Measurements from ENCODE around the gene DTX3. TPM values are rescaled to one million over a fixed set of nuclear protein-coding genes. Genes with fewer than 3 reads are reported as not detected.

DTX3 gene
- total and polyA plus RNA-seq, 2 of the 13 experiments (the other 11 are each of a cell fraction or from before 2014, with no cell fraction given) = 9.0 to 27.2 TPM

GRCh38 chr12:57583008-57583831 lies 21.4 kb upstream of the DTX3 start (continued):
- TF ChIP-seq, protein P1, sequence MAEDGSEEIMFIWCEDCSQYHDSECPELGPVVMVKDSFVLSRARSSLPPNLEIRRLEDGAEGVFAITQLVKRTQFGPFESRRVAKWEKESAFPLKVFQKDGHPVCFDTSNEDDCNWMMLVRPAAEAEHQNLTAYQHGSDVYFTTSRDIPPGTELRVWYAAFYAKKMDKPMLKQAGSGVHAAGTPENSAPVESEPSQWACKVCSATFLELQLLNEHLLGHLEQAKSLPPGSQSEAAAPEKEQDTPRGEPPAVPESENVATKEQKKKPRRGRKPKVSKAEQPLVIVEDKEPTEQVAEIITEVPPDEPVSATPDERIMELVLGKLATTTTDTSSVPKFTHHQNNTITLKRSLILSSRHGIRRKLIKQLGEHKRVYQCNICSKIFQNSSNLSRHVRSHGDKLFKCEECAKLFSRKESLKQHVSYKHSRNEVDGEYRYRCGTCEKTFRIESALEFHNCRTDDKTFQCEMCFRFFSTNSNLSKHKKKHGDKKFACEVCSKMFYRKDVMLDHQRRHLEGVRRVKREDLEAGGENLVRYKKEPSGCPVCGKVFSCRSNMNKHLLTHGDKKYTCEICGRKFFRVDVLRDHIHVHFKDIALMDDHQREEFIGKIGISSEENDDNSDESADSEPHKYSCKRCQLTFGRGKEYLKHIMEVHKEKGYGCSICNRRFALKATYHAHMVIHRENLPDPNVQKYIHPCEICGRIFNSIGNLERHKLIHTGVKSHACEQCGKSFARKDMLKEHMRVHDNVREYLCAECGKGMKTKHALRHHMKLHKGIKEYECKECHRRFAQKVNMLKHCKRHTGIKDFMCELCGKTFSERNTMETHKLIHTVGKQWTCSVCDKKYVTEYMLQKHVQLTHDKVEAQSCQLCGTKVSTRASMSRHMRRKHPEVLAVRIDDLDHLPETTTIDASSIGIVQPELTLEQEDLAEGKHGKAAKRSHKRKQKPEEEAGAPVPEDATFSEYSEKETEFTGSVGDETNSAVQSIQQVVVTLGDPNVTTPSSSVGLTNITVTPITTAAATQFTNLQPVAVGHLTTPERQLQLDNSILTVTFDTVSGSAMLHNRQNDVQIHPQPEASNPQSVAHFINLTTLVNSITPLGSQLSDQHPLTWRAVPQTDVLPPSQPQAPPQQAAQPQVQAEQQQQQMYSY (CRISPR knock-in tag; IDR thresholded peaks at IDR 0.05) = no peak
- TF ChIP-seq, protein P2, sequence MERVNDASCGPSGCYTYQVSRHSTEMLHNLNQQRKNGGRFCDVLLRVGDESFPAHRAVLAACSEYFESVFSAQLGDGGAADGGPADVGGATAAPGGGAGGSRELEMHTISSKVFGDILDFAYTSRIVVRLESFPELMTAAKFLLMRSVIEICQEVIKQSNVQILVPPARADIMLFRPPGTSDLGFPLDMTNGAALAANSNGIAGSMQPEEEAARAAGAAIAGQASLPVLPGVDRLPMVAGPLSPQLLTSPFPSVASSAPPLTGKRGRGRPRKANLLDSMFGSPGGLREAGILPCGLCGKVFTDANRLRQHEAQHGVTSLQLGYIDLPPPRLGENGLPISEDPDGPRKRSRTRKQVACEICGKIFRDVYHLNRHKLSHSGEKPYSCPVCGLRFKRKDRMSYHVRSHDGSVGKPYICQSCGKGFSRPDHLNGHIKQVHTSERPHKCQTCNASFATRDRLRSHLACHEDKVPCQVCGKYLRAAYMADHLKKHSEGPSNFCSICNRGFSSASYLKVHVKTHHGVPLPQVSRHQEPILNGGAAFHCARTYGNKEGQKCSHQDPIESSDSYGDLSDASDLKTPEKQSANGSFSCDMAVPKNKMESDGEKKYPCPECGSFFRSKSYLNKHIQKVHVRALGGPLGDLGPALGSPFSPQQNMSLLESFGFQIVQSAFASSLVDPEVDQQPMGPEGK (CRISPR knock-in tag; IDR thresholded peaks at IDR 0.05) = peak; percentile 61; the same call in 1 of the 2 replicates
- TF ChIP-seq KAT8 (CRISPR knock-in tag; IDR thresholded peaks at IDR 0.05) (0 out of 2 replicates have a peak, but pooled peaks have one; percentile 16), ZNF614 (CRISPR knock-in tag; IDR thresholded peaks at IDR 0.05; ENCODE audit: borderline replicate concordance) (0 out of 2 replicates have a peak, but pooled peaks have one; percentile 26), PHF20 (CRISPR knock-in tag; IDR thresholded peaks at IDR 0.05) (no peak), ASH2L (IDR thresholded peaks at IDR 0.05; ENCODE audit: insufficient read length, low read depth, low read length) (no peak), SRF (IDR thresholded peaks at IDR 0.05; ENCODE audit: low read depth, low read length) (no peak), HBP1 (CRISPR knock-in tag; IDR thresholded peaks at IDR 0.05; ENCODE audit: low read depth) (0 out of 2 replicates have a peak, but pooled peaks have one; percentile 45), ZSCAN29 (CRISPR knock-in tag; conservative IDR thresholded peaks at IDR 0.05) (no peak), RELA (CRISPR knock-in tag; IDR thresholded peaks at IDR 0.05) (no peak), PAWR (CRISPR knock-in tag; IDR thresholded peaks at IDR 0.05; ENCODE audit: borderline replicate concordance) (no peak), GATAD2A (CRISPR knock-in tag; IDR thresholded peaks at IDR 0.05) (peak; percentile 52; the same call in 1 of the 2 replicates), HMG20A (CRISPR knock-in tag; IDR thresholded peaks at IDR 0.05; ENCODE audit: borderline replicate concordance) (no peak)
- TF ChIP-seq, protein P3, sequence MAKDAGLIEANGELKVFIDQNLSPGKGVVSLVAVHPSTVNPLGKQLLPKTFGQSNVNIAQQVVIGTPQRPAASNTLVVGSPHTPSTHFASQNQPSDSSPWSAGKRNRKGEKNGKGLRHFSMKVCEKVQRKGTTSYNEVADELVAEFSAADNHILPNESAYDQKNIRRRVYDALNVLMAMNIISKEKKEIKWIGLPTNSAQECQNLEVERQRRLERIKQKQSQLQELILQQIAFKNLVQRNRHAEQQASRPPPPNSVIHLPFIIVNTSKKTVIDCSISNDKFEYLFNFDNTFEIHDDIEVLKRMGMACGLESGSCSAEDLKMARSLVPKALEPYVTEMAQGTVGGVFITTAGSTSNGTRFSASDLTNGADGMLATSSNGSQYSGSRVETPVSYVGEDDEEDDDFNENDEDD (CRISPR knock-in tag; IDR thresholded peaks at IDR 0.05; ENCODE audit: borderline replicate concordance) = no peak
- TF ChIP-seq, protein P4, sequence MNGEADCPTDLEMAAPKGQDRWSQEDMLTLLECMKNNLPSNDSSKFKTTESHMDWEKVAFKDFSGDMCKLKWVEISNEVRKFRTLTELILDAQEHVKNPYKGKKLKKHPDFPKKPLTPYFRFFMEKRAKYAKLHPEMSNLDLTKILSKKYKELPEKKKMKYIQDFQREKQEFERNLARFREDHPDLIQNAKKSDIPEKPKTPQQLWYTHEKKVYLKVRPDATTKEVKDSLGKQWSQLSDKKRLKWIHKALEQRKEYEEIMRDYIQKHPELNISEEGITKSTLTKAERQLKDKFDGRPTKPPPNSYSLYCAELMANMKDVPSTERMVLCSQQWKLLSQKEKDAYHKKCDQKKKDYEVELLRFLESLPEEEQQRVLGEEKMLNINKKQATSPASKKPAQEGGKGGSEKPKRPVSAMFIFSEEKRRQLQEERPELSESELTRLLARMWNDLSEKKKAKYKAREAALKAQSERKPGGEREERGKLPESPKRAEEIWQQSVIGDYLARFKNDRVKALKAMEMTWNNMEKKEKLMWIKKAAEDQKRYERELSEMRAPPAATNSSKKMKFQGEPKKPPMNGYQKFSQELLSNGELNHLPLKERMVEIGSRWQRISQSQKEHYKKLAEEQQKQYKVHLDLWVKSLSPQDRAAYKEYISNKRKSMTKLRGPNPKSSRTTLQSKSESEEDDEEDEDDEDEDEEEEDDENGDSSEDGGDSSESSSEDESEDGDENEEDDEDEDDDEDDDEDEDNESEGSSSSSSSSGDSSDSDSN (CRISPR knock-in tag; IDR thresholded peaks at IDR 0.05) = no peak

Data from HepG2 (cell line).